Measurements from ENCODE around the gene ANKRD22.

DNA sequence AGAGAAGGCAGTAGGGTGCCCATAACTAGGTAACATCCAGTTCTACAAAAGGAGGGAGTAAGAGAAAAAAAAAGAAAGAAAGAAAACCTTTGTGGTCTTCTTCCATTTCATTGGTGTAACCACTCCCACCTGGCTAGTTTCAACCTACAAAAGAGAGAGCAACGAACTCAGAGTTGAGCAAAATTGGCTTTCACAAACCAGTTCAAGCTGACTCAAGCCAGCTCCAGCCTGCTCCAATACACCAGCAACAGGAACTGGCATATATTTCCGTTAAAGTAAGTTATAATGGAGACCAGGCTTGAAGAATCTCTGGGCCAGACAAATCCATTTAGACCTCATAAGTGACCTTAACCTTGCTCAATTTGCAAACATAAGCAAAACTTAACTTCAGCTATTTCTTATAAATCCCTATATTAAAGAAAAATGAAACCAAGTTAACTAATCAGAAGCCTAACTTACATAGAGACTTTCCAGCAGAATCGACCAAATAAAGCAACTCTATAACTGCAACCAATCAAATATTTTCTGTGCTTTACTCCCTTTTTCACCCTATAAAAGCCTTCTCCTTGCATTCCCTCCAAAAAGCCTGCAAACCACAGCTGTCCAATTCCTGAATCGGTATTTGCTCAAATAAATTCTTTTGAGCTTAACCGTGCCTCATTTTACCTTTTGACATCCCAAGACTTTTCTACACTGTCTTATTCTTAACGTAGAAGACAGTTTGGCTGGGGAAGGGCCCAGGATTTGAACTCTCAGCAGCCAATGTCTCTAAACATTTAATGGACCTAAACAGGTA, 10.1 kb downstream of the ANKRD22 start:
- TF ChIP-seq, protein P1, sequence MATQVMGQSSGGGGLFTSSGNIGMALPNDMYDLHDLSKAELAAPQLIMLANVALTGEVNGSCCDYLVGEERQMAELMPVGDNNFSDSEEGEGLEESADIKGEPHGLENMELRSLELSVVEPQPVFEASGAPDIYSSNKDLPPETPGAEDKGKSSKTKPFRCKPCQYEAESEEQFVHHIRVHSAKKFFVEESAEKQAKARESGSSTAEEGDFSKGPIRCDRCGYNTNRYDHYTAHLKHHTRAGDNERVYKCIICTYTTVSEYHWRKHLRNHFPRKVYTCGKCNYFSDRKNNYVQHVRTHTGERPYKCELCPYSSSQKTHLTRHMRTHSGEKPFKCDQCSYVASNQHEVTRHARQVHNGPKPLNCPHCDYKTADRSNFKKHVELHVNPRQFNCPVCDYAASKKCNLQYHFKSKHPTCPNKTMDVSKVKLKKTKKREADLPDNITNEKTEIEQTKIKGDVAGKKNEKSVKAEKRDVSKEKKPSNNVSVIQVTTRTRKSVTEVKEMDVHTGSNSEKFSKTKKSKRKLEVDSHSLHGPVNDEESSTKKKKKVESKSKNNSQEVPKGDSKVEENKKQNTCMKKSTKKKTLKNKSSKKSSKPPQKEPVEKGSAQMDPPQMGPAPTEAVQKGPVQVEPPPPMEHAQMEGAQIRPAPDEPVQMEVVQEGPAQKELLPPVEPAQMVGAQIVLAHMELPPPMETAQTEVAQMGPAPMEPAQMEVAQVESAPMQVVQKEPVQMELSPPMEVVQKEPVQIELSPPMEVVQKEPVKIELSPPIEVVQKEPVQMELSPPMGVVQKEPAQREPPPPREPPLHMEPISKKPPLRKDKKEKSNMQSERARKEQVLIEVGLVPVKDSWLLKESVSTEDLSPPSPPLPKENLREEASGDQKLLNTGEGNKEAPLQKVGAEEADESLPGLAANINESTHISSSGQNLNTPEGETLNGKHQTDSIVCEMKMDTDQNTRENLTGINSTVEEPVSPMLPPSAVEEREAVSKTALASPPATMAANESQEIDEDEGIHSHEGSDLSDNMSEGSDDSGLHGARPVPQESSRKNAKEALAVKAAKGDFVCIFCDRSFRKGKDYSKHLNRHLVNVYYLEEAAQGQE (IDR thresholded peaks at IDR 0.05): no peak
- TF ChIP-seq, protein P2, sequence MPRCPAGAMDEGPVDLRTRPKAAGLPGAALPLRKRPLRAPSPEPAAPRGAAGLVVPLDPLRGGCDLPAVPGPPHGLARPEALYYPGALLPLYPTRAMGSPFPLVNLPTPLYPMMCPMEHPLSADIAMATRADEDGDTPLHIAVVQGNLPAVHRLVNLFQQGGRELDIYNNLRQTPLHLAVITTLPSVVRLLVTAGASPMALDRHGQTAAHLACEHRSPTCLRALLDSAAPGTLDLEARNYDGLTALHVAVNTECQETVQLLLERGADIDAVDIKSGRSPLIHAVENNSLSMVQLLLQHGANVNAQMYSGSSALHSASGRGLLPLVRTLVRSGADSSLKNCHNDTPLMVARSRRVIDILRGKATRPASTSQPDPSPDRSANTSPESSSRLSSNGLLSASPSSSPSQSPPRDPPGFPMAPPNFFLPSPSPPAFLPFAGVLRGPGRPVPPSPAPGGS (IDR thresholded peaks at IDR 0.05): no peak
- TF ChIP-seq POLR2A (IDR thresholded peaks at IDR 0.05; ENCODE audit: low read length) (no peak), MAZ (IDR thresholded peaks at IDR 0.05; ENCODE audit: borderline replicate concordance, low read depth, low read length) (no peak), RFX5 (IDR thresholded peaks at IDR 0.05) (no peak), TFCP2L1 (CRISPR knock-in tag; IDR thresholded peaks at IDR 0.05) (no peak), RAD21 (conservative IDR thresholded peaks at IDR 0.05 in 1 of 2, IDR thresholded peaks at IDR 0.05 in 1 of 2) (no peak), CHD2 (IDR thresholded peaks at IDR 0.05; ENCODE audit: low read length, partially characterized antibody) (no peak), MAFK (IDR thresholded peaks at IDR 0.05; ENCODE audit: partially characterized antibody) (peak; percentile 32), NR3C1 (IDR thresholded peaks at IDR 0.05) (no peak), PHF8 (IDR thresholded peaks at IDR 0.05; ENCODE audit: borderline replicate concordance, low read depth) (no peak), POLR2AphosphoS2 (conservative IDR thresholded peaks at IDR 0.05; ENCODE audit: low read length) (no peak), NFE2L2 (conservative IDR thresholded peaks at IDR 0.05; ENCODE audit: low read length) (no peak)
- TF ChIP-seq, protein P3, sequence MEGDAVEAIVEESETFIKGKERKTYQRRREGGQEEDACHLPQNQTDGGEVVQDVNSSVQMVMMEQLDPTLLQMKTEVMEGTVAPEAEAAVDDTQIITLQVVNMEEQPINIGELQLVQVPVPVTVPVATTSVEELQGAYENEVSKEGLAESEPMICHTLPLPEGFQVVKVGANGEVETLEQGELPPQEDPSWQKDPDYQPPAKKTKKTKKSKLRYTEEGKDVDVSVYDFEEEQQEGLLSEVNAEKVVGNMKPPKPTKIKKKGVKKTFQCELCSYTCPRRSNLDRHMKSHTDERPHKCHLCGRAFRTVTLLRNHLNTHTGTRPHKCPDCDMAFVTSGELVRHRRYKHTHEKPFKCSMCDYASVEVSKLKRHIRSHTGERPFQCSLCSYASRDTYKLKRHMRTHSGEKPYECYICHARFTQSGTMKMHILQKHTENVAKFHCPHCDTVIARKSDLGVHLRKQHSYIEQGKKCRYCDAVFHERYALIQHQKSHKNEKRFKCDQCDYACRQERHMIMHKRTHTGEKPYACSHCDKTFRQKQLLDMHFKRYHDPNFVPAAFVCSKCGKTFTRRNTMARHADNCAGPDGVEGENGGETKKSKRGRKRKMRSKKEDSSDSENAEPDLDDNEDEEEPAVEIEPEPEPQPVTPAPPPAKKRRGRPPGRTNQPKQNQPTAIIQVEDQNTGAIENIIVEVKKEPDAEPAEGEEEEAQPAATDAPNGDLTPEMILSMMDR (IDR thresholded peaks at IDR 0.05): no peak

Measured in A549 (cell line).